ENCODE measurements around the gene SENP5.

The SENP5 gene

DNA sequence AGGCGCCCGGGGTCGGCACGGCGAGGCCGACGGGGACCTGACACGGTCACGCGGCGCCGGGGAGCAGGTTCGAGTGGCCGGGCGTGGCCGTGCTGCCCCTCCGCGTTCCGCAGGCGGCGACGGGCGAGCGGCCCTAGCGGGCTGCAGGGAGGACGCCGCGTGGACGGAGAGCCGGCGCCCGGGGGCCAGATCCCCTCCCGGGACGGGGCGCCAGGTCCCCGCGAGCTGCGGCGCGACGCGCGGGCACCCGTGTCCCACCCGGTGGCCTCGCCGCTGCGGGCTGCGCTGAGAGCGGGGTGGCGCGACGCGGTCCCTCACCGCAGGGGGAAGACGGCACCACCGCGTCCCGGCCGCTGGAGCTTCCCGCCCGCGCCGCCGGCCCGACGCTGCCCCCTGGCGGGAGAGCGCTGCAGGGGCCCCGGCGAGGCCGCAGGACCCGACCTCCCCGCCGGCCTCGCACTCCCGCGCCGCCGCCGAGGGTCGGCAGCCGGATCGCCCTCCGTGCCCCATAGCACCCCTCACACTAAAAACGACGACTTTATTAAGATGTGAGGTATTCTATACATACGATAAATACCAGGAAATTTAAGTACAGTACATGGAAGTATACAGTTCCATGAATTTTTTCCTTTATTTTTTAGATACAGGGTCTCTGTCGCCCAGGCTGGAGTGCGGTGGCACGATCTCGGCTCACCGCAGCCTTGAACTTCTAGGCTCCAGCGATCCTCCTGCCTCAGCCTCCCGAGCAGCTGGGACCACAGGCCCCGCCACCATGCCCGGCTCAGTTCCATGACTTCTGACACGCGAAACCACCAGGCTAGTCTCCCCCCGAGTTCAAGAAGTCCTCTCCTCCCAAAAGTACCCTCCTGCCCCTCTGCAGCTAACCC is 102.2 kb downstream of the SENP5 start:
- DNase-seq = peak; percentile 34

DNA sequence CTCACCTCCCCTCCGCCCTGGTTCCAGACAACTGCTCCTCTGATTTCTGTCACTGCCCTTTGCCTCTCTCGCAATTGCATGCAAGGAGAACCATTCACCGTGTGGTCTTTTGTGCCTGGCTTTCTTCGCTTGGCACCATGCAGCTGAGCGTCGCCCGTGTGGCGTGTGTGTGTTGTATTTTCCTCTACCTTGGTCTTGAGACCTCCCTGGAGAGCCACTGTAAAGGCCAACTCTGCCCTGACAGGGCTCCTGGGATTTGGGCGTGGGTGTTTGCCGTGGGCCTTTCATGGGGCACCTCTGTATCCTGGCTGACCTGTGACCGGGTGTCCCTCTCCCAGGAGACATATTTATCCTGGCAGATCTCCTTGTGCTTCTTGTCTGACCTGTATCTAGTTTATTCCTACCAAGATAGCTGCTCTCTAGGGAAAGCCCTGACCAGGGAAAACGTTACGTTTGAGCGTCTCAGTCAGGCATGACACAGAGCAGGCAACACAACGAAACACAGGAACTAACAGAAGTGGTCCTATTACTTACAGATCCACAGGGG is 102.9 kb downstream of the SENP5 start:
- DNase-seq = no peak

DNA sequence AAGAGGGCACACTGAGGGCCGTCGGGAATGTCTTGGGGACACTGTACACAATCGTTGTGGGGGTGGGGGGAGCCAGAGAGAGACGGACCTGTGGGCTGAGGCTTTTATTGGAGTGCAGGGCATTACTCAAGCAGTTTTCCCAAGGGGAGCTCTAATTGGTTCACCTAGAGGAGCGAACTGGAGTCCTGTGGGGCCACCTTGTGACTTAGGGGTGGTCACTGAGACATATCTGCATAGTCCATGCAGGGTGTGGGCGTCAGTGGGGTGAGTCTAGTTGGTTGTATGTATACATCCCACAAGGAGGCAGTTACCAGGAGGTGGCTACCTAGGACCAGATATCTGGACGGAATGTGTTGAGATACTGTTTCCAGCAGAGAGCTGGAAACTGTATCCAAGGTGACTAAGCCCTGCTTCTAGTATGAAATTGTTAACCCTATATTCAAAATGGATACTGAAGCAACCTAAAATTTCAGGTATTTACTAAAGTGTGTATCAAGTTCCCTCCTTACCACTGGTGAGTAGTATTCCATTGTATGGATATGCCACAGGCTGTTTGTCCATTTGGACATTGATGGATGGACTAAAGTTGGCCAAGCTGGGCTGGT is 103.5 kb downstream of the SENP5 start:
- DNase-seq = no peak

DNA sequence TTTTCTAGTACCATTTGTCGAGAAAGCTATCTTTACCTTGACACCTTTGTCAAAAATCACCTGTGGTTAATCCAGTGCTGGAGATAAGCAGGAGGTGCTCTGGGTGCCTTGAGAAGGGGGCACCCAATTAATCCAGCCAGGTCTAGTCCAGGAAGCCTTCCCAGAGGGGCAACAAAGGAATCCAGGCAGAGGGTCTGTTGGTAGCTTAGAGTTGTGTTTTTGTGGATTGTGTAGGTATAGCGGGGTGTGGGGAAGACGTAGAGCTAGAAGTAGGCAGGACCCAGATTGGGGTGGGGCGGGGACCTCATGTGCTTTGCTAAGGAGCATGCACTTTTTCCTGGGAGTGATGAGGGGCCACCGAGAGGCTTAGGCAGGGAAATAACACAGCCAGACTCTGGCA is 106.9 kb downstream of the SENP5 start:
- DNase-seq = no peak

DNA sequence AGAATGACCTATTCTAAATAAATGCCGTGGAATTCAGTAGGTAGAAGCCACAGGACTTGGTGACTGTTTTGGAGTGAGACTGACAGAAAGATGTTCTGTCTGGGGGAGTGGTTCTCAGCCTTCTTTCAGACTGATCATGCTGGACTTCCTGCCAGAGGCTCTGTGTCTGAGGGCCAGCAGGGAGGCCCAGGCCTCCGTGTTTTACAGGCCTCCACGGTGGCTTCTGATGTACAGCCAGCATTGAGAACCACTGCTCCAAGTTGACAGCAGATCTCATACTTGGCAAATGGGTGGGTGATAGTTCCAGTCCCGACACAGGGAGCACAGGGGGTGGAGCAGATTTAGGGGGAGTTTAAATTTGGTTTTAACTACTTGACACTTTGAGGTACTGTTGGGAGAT is 107.6 kb downstream of the SENP5 start:
- DNase-seq = no peak

DNA sequence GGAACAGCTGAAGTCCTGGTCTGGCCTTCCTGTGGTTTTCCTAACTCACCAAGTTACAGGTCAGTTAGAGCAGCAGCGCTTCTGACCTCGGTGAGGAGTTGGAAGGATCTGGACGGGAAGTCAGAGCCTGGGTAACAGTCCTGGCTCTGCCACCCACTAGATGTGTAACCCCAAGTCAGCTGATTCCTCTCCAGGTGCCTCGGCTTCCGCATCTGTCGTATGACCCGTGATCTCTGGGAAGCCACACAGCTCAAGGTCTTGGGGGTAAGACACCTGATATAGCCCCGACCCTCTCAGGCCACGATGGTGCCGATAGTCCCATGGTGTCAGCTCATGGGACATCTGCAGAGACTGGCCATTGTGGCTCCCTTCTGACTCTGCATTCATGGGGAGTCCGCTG is 109.2 kb downstream of the SENP5 start:
- DNase-seq = no peak

DNA sequence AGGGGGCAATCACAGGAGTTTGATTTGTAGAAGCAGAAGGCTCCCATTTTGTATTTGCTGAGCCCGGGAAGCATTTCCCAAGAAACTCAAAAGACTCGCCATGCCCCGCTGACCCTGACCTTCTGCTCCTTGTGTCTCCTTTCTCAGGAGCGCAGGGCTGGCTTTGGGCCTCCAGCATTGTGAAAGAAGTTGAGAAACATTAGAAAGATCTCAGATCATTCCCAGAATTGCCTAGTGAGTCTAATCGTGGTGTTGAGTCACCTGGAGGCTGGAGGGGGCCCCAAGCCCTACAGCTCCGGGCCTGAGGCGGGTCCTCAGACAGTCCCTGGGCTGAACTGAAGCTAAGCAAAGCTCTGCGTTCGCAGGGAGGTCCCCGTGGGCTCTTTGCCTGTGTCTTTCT is 111.8 kb downstream of the SENP5 start:
- DNase-seq = peak; percentile 58

DNA sequence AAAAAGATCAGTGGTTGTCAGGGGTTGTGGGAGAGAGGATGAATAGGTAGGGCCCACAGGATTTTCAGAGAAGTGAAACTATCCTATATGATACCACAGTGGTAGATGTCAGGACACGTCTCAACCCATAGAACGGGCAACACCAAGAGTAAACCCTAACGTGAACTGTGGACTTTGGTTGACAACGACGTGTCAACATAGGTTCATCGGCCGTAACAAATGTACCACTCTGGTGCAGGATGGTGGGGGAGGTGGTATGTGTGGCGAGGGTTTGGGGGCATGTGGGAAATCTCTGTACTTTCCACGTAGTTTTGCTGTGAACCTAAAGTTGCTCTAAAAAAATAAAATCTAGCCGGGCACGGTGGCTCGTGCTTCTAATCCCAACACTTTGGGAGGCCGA is 113.9 kb downstream of the SENP5 start:
- DNase-seq = no peak

DNA sequence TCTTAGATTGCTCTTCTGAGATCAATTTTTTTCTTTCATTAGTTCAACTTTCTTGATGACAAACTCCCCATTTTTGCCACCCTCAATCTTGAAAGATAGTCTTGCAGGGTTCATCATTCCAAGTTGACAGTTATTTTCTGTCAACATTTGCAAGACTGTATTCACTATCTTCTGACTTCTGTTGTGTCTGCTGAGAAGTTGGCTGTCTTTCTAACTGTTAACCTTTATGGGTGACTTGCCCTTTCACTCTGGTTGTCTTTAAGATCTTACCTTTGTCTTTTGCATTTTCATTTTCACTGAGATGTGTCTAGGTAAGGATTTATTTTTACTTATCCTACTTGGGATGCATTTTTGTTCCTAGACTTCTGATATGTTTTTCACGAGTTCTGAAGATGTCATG is 115.5 kb downstream of the SENP5 start:
- no peak for DNase-seq

Data from fibroblast of upper back skin (primary cell).